ENCODE data around the gene LDB2. TPM values are rescaled to one million over a fixed set of nuclear protein-coding genes. Genes with fewer than 3 reads are reported as not detected.

The LDB2 gene
- total RNA-seq, 4 donors from 2014 or later: 16.2 to 31.7 (median 22.4) TPM

DNA sequence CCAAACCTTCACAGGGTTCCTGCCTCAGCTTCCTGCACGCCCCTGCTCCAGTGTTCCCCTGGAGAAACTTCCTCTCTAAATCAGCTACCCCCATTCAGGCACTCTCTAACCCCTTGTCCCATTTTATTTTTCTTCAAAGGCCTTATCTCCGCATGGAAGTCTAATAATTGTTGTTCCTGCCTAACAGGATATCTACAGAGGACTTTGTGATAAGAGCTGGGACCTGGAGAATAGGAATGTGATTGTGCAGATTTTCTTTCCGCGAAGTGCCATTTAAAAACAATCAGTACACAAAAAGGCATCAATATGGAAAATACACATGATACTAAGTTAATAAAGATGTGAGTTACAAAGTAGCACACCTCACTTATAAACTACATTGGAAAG, 32.6 kb downstream of the LDB2 start:
- Histone ChIP-seq H3K27ac (replicated peaks in 1 of 4) (peak overlapping the region in 1 of 4 donors; percentile 21), H3K9me3 (no peaks in the 10 kb centered on the region), H3K4me1 (peaks cover 0 to 11% (median 6%) of the 10 kb centered on the region in 4 donors), H3K36me3 (no peaks in the 10 kb centered on the region), H3K27me3 (no peaks in the 10 kb centered on the region), H3K4me3 (no peak overlapping the region)
- WGBS: 80% methylated on average over 4 of the region's 4 CpGs
- TF ChIP-seq CTCF (IDR thresholded peaks at IDR 0.05): no peak
- no peak for TF ChIP-seq POLR2AphosphoS5 (IDR thresholded peaks at IDR 0.05)
- no peak for TF ChIP-seq EP300 (IDR thresholded peaks at IDR 0.05)
- no peak for TF ChIP-seq POLR2A (IDR thresholded peaks at IDR 0.05; ENCODE audit: low read depth)
- DNase-seq (ENCODE audit: extremely low spot score): no peak
- intact Hi-C loops (cut with DNase I): no loop called here

DNA sequence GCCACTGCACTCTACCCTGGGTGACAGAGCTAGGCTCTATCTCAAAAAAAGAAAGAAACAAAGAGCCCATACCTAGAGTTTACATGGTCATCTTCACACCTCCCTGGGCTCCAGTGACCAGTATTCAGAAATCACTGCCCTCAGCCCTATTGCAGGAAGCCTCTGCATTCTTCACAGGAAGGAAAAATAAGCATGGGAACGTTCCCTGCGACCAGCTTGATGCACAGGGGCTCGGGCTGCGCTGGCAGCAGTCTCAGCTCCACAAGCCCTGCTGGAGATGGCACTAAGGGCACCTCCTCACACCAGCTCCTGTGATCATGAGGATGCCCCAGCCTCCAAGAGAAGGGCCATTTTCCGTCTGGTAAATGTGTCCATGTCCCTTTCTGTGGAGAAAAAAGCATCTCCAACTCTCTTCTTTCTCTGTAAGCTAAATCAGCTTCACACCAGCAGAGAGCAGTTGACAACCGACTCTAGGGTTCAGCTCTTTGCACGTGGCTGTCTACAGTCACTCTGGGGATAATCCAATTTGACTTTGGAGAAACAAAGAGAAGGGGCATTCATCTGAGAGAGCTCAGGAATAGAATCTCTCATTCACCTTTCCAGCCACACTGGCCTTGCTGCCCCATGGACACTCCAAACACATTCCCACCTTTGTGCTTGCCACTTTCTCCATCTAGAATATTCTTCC, 33.1 kb downstream of the LDB2 start:
- Histone ChIP-seq H3K4me1 (peaks cover 0 to 11% (median 7%) of the 10 kb centered on the region in 4 donors), H3K27ac (replicated peaks in 1 of 4) (peak overlapping the region in 3 of 4 donors; percentile 9 to 21 (median 17)), H3K4me3 (no peak overlapping the region), H3K27me3 (no peaks in the 10 kb centered on the region), H3K36me3 (no peaks in the 10 kb centered on the region), H3K9me3 (no peaks in the 10 kb centered on the region)
- no peak for DNase-seq (ENCODE audit: extremely low spot score)
- TF ChIP-seq CTCF (IDR thresholded peaks at IDR 0.05) (no peak), POLR2A (IDR thresholded peaks at IDR 0.05; ENCODE audit: low read depth) (no peak), EP300 (IDR thresholded peaks at IDR 0.05) (no peak), POLR2AphosphoS5 (IDR thresholded peaks at IDR 0.05) (no peak)
- 80% methylated on average over 4 of the region's 7 CpGs for WGBS
- intact Hi-C loops (cut with DNase I): no loop called here

GRCh38 chr4:16864199-16864598, 34.2 kb downstream of the LDB2 start:
- H3K27me3 ChIP-seq: no peaks in the 10 kb centered on the region
- intact Hi-C loops (cut with DNase I): no loop called here
- H3K4me1 ChIP-seq: peaks cover 0 to 14% (median 7%) of the 10 kb centered on the region in 4 donors
- peak overlapping the region in 1 of 4 donors; percentile 17 for H3K27ac ChIP-seq (replicated peaks in 1 of 4)
- 59% methylated on average over 2 of the region's 2 CpGs for WGBS
- no peak for DNase-seq (ENCODE audit: extremely low spot score)
- no peak overlapping the region for H3K4me3 ChIP-seq
- TF ChIP-seq POLR2A (IDR thresholded peaks at IDR 0.05; ENCODE audit: low read depth) (no peak), POLR2AphosphoS5 (IDR thresholded peaks at IDR 0.05) (no peak), EP300 (IDR thresholded peaks at IDR 0.05) (no peak), CTCF (IDR thresholded peaks at IDR 0.05) (no peak)
- H3K36me3 ChIP-seq: no peaks in the 10 kb centered on the region
- H3K9me3 ChIP-seq: no peaks in the 10 kb centered on the region

DNA sequence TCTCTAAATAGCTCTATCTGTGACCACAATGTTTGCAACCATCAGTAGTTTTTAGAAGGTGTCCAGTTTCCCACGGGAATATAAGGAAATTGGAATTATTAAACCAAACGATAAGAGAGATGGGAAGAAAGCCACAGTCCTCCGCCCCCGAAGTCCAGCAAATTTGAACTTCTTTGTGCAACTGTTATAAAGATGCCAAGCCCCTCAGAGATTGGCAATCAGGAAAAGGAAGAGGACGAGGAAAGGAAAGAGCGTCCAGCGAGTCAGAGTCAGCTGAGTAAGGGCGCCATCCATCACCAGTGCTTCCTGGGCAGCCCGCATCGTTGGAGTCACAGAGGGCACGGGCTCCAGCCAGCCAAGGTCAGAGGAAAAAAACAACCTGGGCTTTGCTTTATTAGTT, 35.7 kb downstream of the LDB2 start:
- H3K4me3 ChIP-seq: no peak overlapping the region
- DNase-seq (ENCODE audit: extremely low spot score): no peak
- no peaks in the 10 kb centered on the region for H3K27me3 ChIP-seq
- TF ChIP-seq POLR2AphosphoS5 (IDR thresholded peaks at IDR 0.05) (no peak), CTCF (IDR thresholded peaks at IDR 0.05) (no peak), POLR2A (IDR thresholded peaks at IDR 0.05; ENCODE audit: low read depth) (no peak), EP300 (IDR thresholded peaks at IDR 0.05) (no peak)
- H3K27ac ChIP-seq (replicated peaks in 1 of 4): no peak overlapping the region
- no peaks in the 10 kb centered on the region for H3K36me3 ChIP-seq
- H3K4me1 ChIP-seq: peaks cover 0 to 15% (median 7%) of the 10 kb centered on the region in 4 donors
- no peaks in the 10 kb centered on the region for H3K9me3 ChIP-seq
- intact Hi-C loops (cut with DNase I): no loop called here
- 78% methylated on average over 11 of the region's 11 CpGs for WGBS

DNA sequence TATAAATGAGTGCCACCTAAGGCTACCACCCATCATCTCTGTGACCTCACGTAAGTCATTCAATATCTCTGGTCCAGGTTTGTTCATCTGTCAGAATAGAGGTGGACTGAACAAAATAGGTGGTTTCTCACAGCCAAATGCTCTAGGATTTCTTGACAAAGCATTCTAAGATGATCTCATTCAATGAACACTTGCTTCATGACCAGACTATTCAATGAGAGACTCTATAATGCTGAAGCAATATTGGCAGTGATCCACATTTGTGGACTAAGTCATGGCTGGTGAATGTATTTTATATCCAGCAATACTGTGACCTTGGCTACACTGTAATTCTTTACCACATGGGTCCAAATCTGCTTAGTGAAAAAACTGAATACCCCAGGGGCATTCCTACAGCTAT, 37.9 kb downstream of the LDB2 start:
- no peak for DNase-seq (ENCODE audit: extremely low spot score)
- 0% methylated on average over 1 of the region's 1 CpG for WGBS
- Histone ChIP-seq H3K9me3 (no peaks in the 10 kb centered on the region), H3K4me3 (no peak overlapping the region), H3K4me1 (peaks cover 0 to 15% (median 7%) of the 10 kb centered on the region in 4 donors), H3K27me3 (no peaks in the 10 kb centered on the region), H3K36me3 (no peaks in the 10 kb centered on the region), H3K27ac (replicated peaks in 1 of 4) (no peak overlapping the region)
- intact Hi-C loops (cut with DNase I): no loop called here
- no peak for TF ChIP-seq CTCF (IDR thresholded peaks at IDR 0.05)
- no peak for TF ChIP-seq POLR2AphosphoS5 (IDR thresholded peaks at IDR 0.05)
- no peak for TF ChIP-seq POLR2A (IDR thresholded peaks at IDR 0.05; ENCODE audit: low read depth)
- TF ChIP-seq EP300 (IDR thresholded peaks at IDR 0.05): no peak
